Measurements from ENCODE around the gene STEAP1B.

The STEAP1B gene

GRCh38 chr7:22411977-22412693, 87.9 kb downstream of the STEAP1B start:
- no peak for TF ChIP-seq CTCF (IDR thresholded peaks at IDR 0.05; ENCODE audit: poor library complexity, severe bottlenecking)
- Histone ChIP-seq H3K27me3 (ENCODE audit: insufficient read depth, poor library complexity, severe bottlenecking) (no peaks in the 10 kb centered on the region), H3K9me3 (ENCODE audit: severe bottlenecking) (no peaks in the 10 kb centered on the region), H3K4me3 (ENCODE audit: severe bottlenecking) (no peak overlapping the region), H3K36me3 (ENCODE audit: low read depth) (no peaks in the 10 kb centered on the region), H3K4me1 (ENCODE audit: insufficient read depth, poor library complexity, severe bottlenecking) (no peaks in the 10 kb centered on the region), H3K27ac (ENCODE audit: poor library complexity, severe bottlenecking) (no peak overlapping the region)
- ATAC-seq (ENCODE audit: low read depth) (no peak), DNase-seq (ENCODE audit: low spot score) (no peak)

DNA sequence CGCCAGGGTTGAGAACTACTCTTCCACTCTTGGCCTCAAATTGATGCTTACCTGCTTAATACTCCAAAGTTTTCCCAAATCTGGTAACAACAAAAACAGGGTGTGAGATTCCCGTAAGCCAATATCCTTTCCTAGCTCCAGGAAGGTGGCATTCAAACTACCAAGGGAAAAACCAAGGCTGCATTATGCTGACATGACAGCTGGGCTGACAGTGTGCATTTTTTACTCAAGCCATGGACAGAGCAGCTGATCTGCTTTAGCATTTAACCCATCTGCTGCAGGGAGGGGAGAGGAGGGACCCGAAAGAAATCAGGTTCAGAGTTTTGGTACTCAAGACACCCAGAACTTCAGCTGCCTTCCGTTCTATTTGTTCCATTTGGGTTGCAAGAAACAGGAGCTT, 93.3 kb downstream of the STEAP1B start:
- ATAC-seq (ENCODE audit: low read depth) = no peak

DNA sequence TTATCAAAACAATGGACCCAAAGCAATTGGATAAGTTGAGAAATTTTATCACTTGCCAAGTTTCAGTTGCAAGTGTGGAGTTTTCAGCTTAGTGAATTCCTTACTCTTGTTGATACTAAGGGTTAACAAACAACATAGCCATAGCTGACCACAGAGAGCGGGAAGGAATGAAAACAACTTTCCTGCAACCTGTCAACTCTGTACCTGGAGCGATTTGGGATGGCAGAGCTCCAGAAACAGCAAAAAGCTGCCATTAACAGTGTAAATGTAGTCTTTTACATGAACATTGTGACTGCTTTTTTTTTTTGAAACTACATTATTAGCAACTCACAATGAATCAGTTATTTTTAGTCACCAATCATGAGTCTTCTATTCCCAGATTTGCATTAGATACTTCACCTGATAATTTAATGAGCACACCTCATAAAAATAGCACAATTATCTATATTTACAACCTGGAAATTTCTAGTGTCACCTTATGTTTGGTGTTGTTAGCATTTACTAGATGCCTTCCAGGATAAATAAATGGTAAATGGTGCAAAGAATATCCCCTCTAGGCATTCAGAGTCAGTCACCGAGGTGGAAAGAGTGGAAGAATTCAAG, 95.5 kb downstream of the STEAP1B start:
- no peaks in the 10 kb centered on the region for H3K27me3 ChIP-seq (ENCODE audit: insufficient read depth, poor library complexity, severe bottlenecking)
- no peak overlapping the region for H3K4me3 ChIP-seq (ENCODE audit: severe bottlenecking)
- no peak overlapping the region for H3K27ac ChIP-seq (ENCODE audit: poor library complexity, severe bottlenecking)
- peaks cover 7% of the 10 kb centered on the region for H3K4me1 ChIP-seq (ENCODE audit: insufficient read depth, poor library complexity, severe bottlenecking)
- H3K36me3 ChIP-seq (ENCODE audit: low read depth) = no peaks in the 10 kb centered on the region
- H3K9me3 ChIP-seq (ENCODE audit: severe bottlenecking) = no peaks in the 10 kb centered on the region
- ATAC-seq (ENCODE audit: low read depth) (no peak), DNase-seq (ENCODE audit: low spot score) (no peak)
- no peak for TF ChIP-seq CTCF (IDR thresholded peaks at IDR 0.05; ENCODE audit: poor library complexity, severe bottlenecking)

More for the DNA sequence above, 93.3 kb downstream of the STEAP1B start:
- TF ChIP-seq CTCF (IDR thresholded peaks at IDR 0.05; ENCODE audit: poor library complexity, severe bottlenecking) = no peak
- no peak overlapping the region for H3K27ac ChIP-seq (ENCODE audit: poor library complexity, severe bottlenecking)
- H3K9me3 ChIP-seq (ENCODE audit: severe bottlenecking) = no peaks in the 10 kb centered on the region
- no peak overlapping the region for H3K4me3 ChIP-seq (ENCODE audit: severe bottlenecking)
- DNase-seq (ENCODE audit: low spot score) = no peak
- peaks cover 7% of the 10 kb centered on the region for H3K4me1 ChIP-seq (ENCODE audit: insufficient read depth, poor library complexity, severe bottlenecking)
- no peaks in the 10 kb centered on the region for H3K27me3 ChIP-seq (ENCODE audit: insufficient read depth, poor library complexity, severe bottlenecking)
- H3K36me3 ChIP-seq (ENCODE audit: low read depth) = no peaks in the 10 kb centered on the region

- Histone ChIP-seq H3K27ac (ENCODE audit: poor library complexity, severe bottlenecking) (no peak overlapping the region), H3K4me3 (ENCODE audit: severe bottlenecking) (no peak overlapping the region), H3K4me1 (ENCODE audit: insufficient read depth, poor library complexity, severe bottlenecking) (peaks cover 7% of the 10 kb centered on the region), H3K9me3 (ENCODE audit: severe bottlenecking) (no peaks in the 10 kb centered on the region), H3K36me3 (ENCODE audit: low read depth) (no peaks in the 10 kb centered on the region), H3K27me3 (ENCODE audit: insufficient read depth, poor library complexity, severe bottlenecking) (no peaks in the 10 kb centered on the region)
- ATAC-seq (ENCODE audit: low read depth) (no peak), DNase-seq (ENCODE audit: low spot score) (no peak)
- TF ChIP-seq CTCF (IDR thresholded peaks at IDR 0.05; ENCODE audit: poor library complexity, severe bottlenecking) = no peak
These were observed 96.6 kb downstream of the STEAP1B start for GRCh38 chr7:22403344-22403743.

DNA sequence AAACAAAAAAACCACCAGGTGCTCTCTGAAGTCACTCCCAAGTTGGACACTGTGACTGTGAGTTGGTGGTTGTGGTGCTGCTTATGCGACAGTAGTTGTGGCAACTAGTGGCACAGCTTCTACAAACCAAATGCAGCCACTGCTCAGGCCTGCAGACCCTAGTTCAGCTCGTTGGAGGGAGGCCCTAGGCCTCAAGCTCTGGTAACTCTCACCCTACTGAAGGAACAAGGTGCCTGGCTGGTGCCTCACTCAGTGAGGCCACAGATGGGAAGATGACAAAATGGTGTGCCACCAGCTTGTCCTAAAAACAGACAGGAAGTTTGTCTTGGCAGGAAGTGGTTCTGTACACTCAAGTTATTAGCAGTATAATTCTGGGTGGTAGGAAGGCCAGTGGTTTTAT, 97.7 kb downstream of the STEAP1B start:
- DNase-seq (ENCODE audit: low spot score) = no peak
- no peak for ATAC-seq (ENCODE audit: low read depth)
- no peak overlapping the region for H3K27ac ChIP-seq (ENCODE audit: poor library complexity, severe bottlenecking)

More for the DNA sequence above, 97.7 kb downstream of the STEAP1B start:
- TF ChIP-seq CTCF (IDR thresholded peaks at IDR 0.05; ENCODE audit: poor library complexity, severe bottlenecking) = no peak
- Histone ChIP-seq H3K4me1 (ENCODE audit: insufficient read depth, poor library complexity, severe bottlenecking) (peaks cover 7% of the 10 kb centered on the region), H3K36me3 (ENCODE audit: low read depth) (no peaks in the 10 kb centered on the region), H3K27me3 (ENCODE audit: insufficient read depth, poor library complexity, severe bottlenecking) (no peaks in the 10 kb centered on the region), H3K4me3 (ENCODE audit: severe bottlenecking) (no peak overlapping the region), H3K9me3 (ENCODE audit: severe bottlenecking) (no peaks in the 10 kb centered on the region)

All from RWPE2 (cell line).